ENCODE measurements around the gene SNRNP48.

GRCh38 chr6:7541175-7542064, 48.6 kb upstream of the SNRNP48 start, which contains the start of gene DSP:
- TF ChIP-seq POLR2AphosphoS5 (IDR thresholded peaks at IDR 0.05; ENCODE audit: low read depth, low read length) = no peak
- no peak for TF ChIP-seq POLR2A (IDR thresholded peaks at IDR 0.05; ENCODE audit: low read depth, low read length)
- no peak for TF ChIP-seq TAF1 (IDR thresholded peaks at IDR 0.05; ENCODE audit: low read depth, low read length)

Measured in GM12891 (cell line).